Measurements from ENCODE around the gene POLRMT. TPM values are rescaled to one million over a fixed set of nuclear protein-coding genes. Genes with fewer than 3 reads are reported as not detected.

Gene POLRMT
- total RNA-seq, 1 donor from 2014 or later = 63.4 TPM

GRCh38 chr19:648904-649801 lies 15.8 kb upstream of the POLRMT start:
- intact Hi-C loops (cut with micrococcal nuclease) = no loop called here

- intact Hi-C loops (cut with micrococcal nuclease) = no loop called here
Observed at GRCh38 chr19:648305-648704, 15.0 kb upstream of the POLRMT start.

DNA sequence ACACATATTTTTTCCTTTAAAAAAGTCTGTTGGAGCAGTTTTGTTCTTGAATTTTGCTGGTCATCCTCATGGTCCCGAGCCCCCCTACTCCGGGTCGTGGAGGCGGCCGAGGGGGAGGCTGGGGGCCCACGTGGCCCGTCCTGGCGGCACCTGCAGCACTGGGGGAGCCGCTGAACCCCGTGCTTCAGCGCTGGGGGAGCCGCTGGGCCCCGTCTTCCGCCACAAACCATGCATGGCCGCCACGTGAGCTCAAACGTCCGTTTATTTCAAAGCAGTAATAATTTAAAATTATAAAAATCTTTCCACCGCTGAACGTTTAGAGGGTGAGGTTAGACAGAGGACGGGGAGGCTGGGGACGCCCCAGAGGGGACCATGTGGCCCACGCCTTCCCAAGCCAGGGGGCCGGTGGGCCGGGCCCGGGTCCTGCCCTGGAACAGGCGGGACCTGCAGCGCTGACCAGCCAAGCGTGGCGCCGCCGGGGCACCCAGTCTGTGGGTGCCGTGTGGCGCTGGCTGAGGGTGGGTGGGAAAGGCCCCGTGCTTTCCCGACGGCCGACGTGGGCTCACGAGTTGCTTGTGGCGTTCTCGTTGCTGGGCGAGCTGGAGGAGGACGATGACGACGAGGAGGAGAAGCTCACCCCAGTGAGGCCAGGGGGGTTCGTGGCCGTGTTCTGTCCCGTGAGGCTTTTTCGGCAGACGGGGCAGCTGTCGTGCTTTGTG lies 14.4 kb upstream of the POLRMT start:
- intact Hi-C loops (cut with micrococcal nuclease) = no loop called here

GRCh38 chr19:646779-647565 lies 13.6 kb upstream of the POLRMT start:
- intact Hi-C loops (cut with micrococcal nuclease) = no loop called here

- intact Hi-C loops (cut with micrococcal nuclease) = no loop called here
Observed at GRCh38 chr19:645912-646778, 12.8 kb upstream of the POLRMT start.

DNA sequence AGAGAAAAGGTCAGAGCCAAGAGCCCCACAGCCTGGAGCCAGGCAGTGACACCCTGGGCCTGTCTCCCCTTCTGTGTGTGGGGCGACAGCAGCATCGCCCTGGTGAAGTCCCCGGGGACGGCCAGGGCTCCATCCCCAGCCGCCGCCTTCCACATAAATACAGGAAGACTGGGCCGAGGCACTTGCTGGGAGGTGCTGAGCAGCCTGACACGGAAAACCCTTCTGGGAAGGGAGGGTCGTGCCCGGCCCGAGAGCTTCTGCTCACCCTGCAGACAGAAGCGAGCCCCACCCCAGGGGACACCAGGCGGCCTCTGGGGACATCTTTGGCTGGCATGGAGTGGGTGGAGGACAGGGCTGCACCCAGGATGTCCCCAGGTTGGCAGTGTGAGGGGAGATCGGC lies 11.5 kb upstream of the POLRMT start:
- intact Hi-C loops (cut with micrococcal nuclease) = no loop called here

DNA sequence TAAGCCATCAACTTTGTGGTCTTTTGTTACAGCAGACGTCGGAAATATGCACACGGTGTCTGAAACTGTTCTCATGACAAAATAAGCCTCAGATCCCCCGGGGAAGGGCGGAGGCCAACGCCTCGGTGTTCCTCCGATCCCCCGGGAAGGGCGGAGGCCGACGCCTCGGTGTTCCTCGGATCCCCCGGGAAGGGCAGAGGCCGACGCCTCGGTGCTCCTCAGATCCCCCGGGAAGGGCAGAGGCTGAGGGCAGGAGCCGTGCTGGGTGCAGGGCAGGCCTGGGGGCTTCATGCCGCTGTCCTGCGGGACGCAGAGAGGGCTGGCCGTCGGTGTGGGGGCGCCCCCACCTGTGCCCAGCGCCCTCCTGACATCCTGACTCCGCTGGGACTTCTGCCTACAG lies 11.0 kb upstream of the POLRMT start:
- intact Hi-C loops (cut with micrococcal nuclease) = no loop called here

DNA sequence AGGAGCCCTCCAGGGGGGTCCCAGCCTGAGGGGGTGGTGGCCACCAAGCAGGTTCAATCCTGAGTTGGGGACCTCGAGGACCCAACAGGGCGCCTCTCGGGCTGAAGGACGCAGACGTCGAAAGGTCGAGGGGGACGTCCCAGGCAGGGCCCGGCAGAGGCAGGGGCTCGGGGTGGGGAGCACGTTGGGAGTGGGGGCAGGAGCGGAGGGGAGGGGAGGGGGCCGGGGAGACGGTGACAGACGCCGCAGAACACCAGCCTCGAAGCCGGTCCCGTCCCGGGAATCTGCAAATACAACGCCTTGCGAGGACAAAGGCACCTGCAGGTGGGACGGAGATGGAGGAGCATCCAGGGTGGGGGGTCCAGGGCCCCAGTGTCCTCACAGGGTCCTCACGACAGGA lies 10.4 kb upstream of the POLRMT start:
- intact Hi-C loops (cut with micrococcal nuclease) = no loop called here

GRCh38 chr19:642767-643727 lies 9.7 kb upstream of the POLRMT start:
- intact Hi-C loops (cut with micrococcal nuclease) = no loop called here

DNA sequence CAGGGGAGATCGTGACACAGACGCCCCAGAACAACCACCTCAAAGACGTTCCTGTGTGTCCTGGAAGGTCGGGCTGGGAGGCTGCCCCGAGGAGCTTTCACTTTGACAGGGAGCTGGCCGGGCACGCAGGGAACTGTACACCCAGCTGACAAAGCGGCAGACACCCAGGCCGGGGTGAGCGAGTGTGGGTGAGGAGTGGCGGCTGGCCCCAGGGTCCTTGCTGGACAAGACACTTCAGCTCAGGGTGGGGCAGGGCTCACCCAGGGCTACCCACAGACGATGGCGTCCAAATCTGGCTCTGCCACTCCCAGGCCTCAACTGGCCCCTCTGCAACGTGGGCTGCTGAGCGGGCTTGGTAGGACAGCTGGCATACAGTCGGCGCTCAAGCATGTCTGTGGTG lies 8.4 kb upstream of the POLRMT start:
- intact Hi-C loops (cut with micrococcal nuclease) = no loop called here

- intact Hi-C loops (cut with micrococcal nuclease) = no loop called here
Observed at GRCh38 chr19:640606-641189, 7.4 kb upstream of the POLRMT start.

DNA sequence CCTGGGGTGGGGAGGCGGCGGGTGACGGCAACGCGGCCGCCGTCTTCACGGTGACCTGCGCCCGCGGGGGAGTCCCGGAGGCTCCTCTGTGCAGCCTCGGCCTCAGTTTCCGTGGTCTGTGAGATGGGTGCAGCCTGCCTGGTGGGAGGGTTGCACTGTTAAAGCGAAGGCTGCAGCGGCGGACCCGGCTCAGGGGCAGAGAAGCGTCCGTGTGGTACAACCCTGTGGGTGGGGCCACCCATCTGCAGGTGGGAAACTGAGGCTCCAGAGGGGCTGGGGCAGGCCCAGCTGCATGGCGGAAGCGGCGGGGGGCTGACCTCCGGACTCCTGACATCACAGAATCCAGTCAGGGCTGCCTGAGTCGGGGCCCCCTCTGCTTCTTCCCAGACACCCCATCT lies 6.8 kb upstream of the POLRMT start:
- intact Hi-C loops (cut with micrococcal nuclease) = no loop called here

- intact Hi-C loops (cut with micrococcal nuclease) = loop anchor here (1.0 kb wide), 2 partner anchors 41 to 67 kb away; partner anchors contain the start of gene BSG
Observed at GRCh38 chr19:639253-640160, 6.2 kb upstream of the POLRMT start, which contains the start of gene FGF22. FGF22 (plus strand) TSS chr19:639879; CDS start chr19:639926, 47 bp downstream.

DNA sequence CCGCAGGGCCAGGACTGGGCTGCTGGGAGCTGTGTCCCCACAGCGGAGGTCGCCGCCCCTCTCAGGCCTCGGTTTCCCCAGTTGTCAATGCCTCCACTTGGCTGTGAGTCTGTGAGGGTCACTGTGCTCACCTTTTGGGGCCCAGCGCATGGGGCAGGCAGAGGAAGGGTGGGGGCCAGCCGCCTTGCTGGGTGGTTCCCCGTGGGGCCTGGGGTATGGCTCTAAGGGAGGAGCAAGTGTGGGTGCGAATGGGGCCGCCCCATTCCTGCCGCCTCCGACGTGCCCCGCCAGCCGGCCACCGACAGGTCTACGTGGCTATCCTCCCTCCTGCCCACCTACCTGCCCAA lies 5.5 kb upstream of the POLRMT start:
- intact Hi-C loops (cut with micrococcal nuclease) = loop anchor here (1.0 kb wide), 2 partner anchors 41 to 67 kb away; partner anchors contain the start of gene BSG

DNA sequence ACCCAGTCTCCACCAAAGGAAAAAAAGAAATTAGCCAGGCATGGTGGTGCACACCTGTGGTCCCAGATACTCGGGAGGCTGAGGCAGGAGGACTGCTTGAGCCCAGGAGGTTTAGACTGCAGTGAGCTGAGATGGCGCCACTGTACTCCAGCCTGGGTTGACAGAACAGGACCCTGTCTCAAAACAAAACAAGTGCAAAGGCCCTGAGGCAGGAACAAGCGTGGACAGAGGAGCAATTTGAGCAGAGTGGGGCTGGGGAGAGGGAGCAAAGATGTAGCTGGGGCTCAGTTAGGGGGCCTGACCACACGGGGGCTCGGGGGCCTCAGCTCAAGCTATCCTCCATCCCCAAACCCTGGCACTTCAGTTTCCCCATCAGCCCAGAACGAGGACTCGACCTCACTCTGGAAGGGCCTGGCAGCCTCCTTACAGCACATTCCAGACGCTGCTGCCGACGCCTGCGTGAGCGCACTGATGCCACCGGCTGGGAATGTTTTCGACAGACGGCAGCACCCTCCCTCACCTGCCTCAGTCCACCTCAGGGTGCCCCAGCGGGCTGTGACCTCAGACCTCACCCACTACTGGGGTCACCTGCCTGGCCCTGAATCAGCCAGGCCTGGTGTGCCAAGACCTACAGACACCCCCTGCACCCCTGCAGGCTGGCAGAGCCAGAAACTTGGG lies 1.8 kb upstream of the POLRMT start:
- intact Hi-C loops (cut with micrococcal nuclease) = loop anchor here (5.0 kb wide), 1 partner anchor 103 kb away; the partner anchor contains the start of gene CDC34

DNA sequence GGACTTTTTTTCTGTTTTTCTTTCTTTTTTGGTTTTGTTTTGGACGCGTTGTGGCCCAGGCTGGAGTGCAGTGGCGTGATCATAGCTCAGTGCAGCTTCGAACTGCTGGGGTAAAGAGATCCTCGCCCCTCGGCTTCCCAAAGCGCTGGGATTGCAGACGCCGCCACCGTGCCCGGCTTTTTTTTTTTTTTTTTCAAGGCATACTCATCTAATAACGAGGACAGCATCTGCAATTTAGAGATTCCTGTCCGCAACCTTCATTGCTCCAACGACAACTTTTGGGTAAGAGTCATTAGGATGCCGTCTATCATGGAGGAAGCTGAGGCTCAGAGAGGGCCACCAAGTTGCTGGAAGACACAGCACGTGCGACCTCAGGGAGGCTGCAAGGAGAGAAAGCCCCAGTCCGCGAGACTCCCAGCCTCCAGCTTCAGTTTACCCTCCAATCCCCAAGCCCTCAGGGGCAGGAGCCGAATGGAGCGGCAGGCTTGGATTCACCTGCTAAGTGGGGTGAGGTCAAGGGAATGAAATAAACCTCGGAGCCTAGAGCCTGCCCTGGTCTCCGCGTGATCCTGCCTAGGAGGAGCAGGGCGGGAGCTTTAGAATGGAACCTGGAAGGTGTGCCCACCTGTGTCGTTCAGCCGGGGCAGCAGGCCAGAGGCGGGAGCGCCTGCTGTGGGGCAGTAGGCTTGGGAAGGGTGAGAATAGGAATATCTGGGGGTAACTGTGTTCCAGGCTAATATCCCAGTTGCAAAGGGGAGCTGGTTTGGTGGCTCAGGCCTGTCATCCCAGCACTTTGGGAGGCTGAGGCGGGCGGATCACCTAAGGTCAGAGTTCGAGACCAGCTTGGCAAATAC lies 676 bp upstream of the POLRMT start:
- intact Hi-C loops (cut with micrococcal nuclease) = loop anchor here (1.0 to 5.0 kb wide), 6 partner anchors 24 to 163 kb away; partner anchors contain the start of genes BSG, CDC34 and PTBP1

All from T-helper 1 cell treated with Interleukin-12 subunit alpha and Interleukin-12 subunit beta and Interleukin-4 antibody, amounts not matched to agents 30 ng/mL and 1 ng/mL, for 36 hours (primary cell).